PFSK-1 (cell line): ENCODE results near the gene SLC2A4RG.
A peak's percentile ranks its signal among the peaks of the same experiment; 100 is the strongest.

Experiments
- FOXP2 ChIP-seq: optimal IDR thresholded peaks from 2 replicates; pipeline ENCODE3; 2011; ENCODE audit warnings: borderline replicate concordance, control low read depth, inconsistent platforms; ENCODE audit not compliant: insufficient read depth; ENCODE audit errors: extremely low read length, extremely low read depth
- POLR2AphosphoS5 ChIP-seq: IDR thresholded peaks from 2 replicates; pipeline ENCODE4 v1.6.1; 2012; ENCODE audit warnings: low read depth, mild to moderate bottlenecking, control low read depth, low read length, moderate library complexity
- SIN3A ChIP-seq: IDR thresholded peaks from 2 replicates; pipeline ENCODE4 v1.6.1; 2012; ENCODE audit warnings: mild to moderate bottlenecking, low read length, moderate library complexity, borderline replicate concordance; ENCODE audit not compliant: insufficient read depth
- TAF1 ChIP-seq: IDR thresholded peaks from 2 replicates; pipeline ENCODE4 v1.6.1; 2012; ENCODE audit warnings: low read length, control low read depth, borderline replicate concordance; ENCODE audit not compliant: insufficient read depth
- TF ChIP-seq, protein P1 (sequence below), 2 experiments: IDR thresholded peaks; 2 replicates each; pipeline versions ENCODE4 v1.6.1 to v1.8.0; 2011 to 2012; ENCODE audit warnings: low read depth in 2 of 2, low read length in 2 of 2, control low read depth in 1 of 2, inconsistent platforms in 1 of 2, mild to moderate bottlenecking in 1 of 2, moderate library complexity in 1 of 2; ENCODE audit not compliant: insufficient read depth in 1 of 2

Gene SLC2A4RG

DNA sequence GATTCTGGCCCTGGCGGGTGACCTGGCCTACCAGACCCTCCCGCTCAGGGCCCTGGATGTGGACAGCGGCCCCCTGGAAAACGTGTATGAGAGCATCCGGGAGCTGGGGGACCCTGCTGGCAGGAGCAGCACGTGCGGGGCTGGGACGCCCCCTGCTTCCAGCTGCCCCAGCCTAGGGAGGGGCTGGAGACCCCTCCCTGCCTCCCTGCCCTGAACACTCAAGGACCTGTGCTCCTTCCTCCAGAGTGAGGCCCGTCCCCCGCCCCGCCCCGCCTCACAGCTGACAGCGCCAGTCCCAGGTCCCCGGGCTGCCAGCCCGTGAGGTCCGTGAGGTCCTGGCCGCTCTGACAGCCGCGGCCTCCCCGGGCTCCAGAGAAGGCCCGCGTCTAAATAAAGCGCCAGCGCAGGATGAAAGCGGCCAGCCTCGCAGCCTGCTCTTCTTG is 868 bp upstream of the SLC2A4RG start:
- TF ChIP-seq SIN3A, result no peak
- TF ChIP-seq, protein P1, sequence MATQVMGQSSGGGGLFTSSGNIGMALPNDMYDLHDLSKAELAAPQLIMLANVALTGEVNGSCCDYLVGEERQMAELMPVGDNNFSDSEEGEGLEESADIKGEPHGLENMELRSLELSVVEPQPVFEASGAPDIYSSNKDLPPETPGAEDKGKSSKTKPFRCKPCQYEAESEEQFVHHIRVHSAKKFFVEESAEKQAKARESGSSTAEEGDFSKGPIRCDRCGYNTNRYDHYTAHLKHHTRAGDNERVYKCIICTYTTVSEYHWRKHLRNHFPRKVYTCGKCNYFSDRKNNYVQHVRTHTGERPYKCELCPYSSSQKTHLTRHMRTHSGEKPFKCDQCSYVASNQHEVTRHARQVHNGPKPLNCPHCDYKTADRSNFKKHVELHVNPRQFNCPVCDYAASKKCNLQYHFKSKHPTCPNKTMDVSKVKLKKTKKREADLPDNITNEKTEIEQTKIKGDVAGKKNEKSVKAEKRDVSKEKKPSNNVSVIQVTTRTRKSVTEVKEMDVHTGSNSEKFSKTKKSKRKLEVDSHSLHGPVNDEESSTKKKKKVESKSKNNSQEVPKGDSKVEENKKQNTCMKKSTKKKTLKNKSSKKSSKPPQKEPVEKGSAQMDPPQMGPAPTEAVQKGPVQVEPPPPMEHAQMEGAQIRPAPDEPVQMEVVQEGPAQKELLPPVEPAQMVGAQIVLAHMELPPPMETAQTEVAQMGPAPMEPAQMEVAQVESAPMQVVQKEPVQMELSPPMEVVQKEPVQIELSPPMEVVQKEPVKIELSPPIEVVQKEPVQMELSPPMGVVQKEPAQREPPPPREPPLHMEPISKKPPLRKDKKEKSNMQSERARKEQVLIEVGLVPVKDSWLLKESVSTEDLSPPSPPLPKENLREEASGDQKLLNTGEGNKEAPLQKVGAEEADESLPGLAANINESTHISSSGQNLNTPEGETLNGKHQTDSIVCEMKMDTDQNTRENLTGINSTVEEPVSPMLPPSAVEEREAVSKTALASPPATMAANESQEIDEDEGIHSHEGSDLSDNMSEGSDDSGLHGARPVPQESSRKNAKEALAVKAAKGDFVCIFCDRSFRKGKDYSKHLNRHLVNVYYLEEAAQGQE (IDR thresholded peaks at IDR 0.05; ENCODE audit: insufficient read depth in 1 of 2, low read depth in 2 of 2, low read length in 2 of 2), result no peak
- TF ChIP-seq TAF1, result no peak
- TF ChIP-seq FOXP2, result no peak
- TF ChIP-seq POLR2AphosphoS5, result no peak

DNA sequence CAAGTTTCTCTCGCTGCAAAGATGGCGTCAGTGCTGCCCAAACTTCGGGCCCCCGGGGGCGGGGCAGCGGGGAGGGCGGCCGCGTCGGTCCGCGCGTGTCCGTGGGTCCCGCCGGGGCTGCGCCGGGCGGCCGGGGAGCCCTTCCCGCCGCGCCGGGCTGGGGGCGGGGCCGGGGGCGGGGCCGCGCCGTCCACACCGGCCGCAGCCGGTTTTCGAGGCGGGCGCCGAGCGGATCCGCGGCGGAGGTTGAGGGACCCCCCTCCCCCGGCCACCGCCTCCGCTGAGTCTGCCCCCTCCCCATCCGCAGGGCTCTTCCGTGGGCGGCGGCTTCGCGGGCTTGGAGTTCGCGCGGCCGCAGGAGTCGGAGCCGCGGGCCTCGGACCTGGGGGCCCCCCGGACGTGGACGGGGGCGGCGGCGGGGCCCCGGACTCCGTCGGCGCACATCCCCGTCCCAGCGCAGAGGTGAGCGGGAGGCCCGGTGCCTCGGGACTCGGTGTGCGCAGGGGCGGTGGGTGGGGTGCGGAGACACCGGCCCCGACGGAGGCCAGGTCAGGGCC is 572 bp downstream of the SLC2A4RG start:
- TF ChIP-seq POLR2AphosphoS5 (no peak), FOXP2 (no peak), SIN3A (no peak), TAF1 (no peak)
- TF ChIP-seq, protein P1 (IDR thresholded peaks at IDR 0.05; ENCODE audit: insufficient read depth in 1 of 2, low read depth in 2 of 2, low read length in 2 of 2), result no peak

DNA sequence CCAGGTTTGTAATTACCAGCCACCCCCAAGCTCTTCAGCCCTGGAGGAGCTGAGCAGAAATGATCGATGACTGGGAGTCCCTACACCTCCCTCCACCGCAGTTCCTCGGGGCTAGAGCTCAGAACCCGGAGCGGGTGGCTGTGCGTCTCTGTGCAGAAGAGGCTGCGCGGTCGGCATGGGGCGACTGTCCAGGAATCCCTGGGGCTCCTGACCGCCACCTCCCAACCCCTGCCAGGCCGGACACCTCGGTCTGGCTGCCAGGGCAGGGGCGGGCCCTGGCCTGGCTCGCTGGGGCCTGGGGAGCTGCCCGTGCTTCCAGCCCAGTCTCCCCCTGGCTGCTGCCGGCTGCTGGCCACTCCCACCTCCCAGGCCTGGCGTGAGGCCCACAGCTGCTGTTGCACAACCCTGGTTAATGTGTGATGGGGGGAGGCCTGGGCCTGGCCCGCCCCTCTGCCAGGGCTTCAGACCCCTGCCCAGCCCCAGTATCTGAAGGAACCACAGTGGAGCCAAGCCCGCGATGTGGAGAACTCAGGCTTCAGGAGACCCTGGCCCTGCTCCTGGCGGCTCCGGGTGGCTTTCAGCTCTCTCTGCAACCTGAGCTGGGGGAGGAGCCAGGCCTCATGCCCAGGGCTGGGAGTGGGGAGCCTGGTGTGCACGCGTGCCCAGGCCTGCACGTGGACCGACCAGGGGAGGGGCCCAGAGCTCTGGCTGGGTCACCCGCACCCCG is 1.2 kb downstream of the SLC2A4RG start:
- no peak for TF ChIP-seq SIN3A
- peak; percentile 42 for TF ChIP-seq FOXP2
- TF ChIP-seq, protein P1 (IDR thresholded peaks at IDR 0.05; ENCODE audit: insufficient read depth in 1 of 2, low read depth in 2 of 2, low read length in 2 of 2), result peak in 1 of 2 experiments; percentile 13; a peak in 1 of 4 replicates
- TF ChIP-seq TAF1, result peak; percentile 61; the same call in 1 of the 2 replicates
- peak; percentile 83 for TF ChIP-seq POLR2AphosphoS5

DNA sequence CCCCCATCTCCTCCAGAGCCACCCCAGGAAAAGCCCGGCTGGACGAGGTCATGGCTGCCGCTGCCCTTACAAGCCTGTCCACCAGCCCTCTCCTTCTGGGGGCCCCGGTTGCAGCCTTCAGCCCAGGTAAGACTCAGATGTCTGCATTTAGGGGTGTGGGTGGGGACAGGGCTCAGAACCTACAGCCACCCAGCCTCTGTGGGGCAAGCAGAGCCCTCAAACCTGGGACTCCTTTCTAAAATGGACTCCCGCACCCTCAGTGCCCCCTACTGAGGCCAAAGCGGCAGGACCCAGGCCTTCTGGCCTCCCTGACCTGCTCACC is 1.7 kb downstream of the SLC2A4RG start:
- TF ChIP-seq FOXP2 (no peak), SIN3A (no peak), POLR2AphosphoS5 (peak; percentile 56; the same call in 1 of the 2 replicates)
- TF ChIP-seq, protein P1 (IDR thresholded peaks at IDR 0.05; ENCODE audit: insufficient read depth in 1 of 2, low read depth in 2 of 2, low read length in 2 of 2), result no peak

DNA sequence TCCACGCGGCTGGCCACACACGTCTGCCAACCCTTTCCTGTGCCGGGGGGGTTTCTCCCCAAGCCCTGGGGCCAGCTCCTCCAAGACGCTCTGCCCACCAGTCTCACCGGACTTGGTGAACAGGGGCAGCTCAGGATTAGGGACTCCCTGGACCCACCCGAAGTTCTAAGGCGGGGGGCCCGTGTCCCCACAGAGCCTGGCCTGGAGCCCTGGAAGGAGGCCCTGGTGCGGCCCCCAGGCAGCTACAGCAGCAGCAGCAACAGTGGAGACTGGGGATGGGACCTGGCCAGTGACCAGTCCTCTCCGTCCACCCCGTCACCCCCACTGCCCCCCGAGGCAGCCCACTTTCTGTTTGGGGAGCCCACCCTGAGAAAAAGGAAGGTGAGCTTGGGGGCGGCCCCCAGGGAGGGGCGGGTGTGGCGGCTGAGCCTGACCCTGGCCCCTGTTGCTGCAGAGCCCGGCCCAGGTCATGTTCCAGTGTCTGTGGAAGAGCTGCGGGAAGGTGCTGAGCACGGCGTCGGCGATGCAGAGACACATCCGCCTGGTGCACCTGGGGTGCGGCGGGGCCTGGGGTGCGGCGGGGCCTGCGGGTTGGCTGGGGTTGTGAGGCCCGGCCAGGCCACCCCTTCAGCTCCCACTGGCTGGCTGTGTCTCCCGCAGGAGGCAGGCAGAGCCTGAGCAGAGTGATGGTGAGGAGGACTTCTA is 2.3 kb downstream of the SLC2A4RG start:
- TF ChIP-seq POLR2AphosphoS5 (no peak), FOXP2 (no peak), TAF1 (no peak), SIN3A (no peak)
- TF ChIP-seq, protein P1 (IDR thresholded peaks at IDR 0.05; ENCODE audit: insufficient read depth in 1 of 2, low read depth in 2 of 2, low read length in 2 of 2), result no peak
